K562 (cell line): ENCODE measurements around the gene CCDC137. TPM values are rescaled to one million over a fixed set of nuclear protein-coding genes. Genes with fewer than 3 reads are reported as not detected.

Experiments
- ADNP ChIP-seq: fragments of 200-800 bp; sonication (Bioruptor generic); IDR thresholded peaks from 2 replicates; pipeline ENCODE4 v1.6.1; 2016; ENCODE audit warnings: missing genetic modification characterization, missing compliant biosample characterization
- CTCFL ChIP-seq: IDR thresholded peaks from 2 replicates; pipeline ENCODE4 v1.6.1; 2011; ENCODE audit warnings: borderline replicate concordance, low read depth, mild to moderate bottlenecking, moderate library complexity, low read length; ENCODE audit not compliant: insufficient read depth, poor library complexity, severe bottlenecking
- ETV6 ChIP-seq, 3 experiments: fragments of 150-350 bp in 1 of 3; sonication (generic) in 1 of 3; formaldehyde crosslinking in 1 of 3; IDR thresholded peaks; 2 replicates each; pipeline versions ENCODE4 v1.6.1 to v1.8.0; 2014 to 2022; ENCODE audit warnings: borderline replicate concordance in 2 of 3, low read depth in 2 of 3, antibody characterized with exemption in 1 of 3, low read length in 1 of 3, mild to moderate bottlenecking in 1 of 3, missing genetic modification reagents in 1 of 3
- KAT7 ChIP-seq: sonication (generic); formaldehyde crosslinking; IDR thresholded peaks from 2 replicates; pipeline ENCODE4 v1.8.0; 2022; ENCODE audit warnings: missing genetic modification reagents, mild to moderate bottlenecking, borderline replicate concordance
- MYBL2 ChIP-seq, 2 experiments: fragments of 450-650 bp in 1 of 2; sonication (generic) in 1 of 2; formaldehyde crosslinking in 1 of 2; IDR thresholded peaks; 2 replicates each; pipeline versions ENCODE4 v1.6.1 to v1.8.1; 2017 to 2022; ENCODE audit warnings: borderline replicate concordance in 1 of 2, inconsistent platforms in 1 of 2, low read depth in 1 of 2, mild to moderate bottlenecking in 1 of 2, missing genetic modification reagents in 1 of 2, moderate library complexity in 1 of 2
- PRDM10 ChIP-seq: fragments of 450-650 bp; IDR thresholded peaks from 2 replicates; pipeline ENCODE4 v1.6.1; 2018; ENCODE audit not compliant: partially characterized antibody
- RNF219 ChIP-seq: fragments of 250-450 bp; sonication (Bioruptor Pico); IDR thresholded peaks from 2 replicates; pipeline ENCODE4 v1.5.0; 2022; ENCODE audit warnings: mild to moderate bottlenecking
- SUPT5H ChIP-seq: fragments of 450-650 bp; IDR thresholded peaks from 2 replicates; pipeline ENCODE4 v1.6.1; 2016
- TCF7L2 ChIP-seq: fragments of 150-350 bp; IDR thresholded peaks from 2 replicates; pipeline ENCODE4 v1.6.1; 2016; ENCODE audit warnings: low read depth, mild to moderate bottlenecking, low read length, moderate library complexity
- TEAD2 ChIP-seq: fragments of 450-650 bp; IDR thresholded peaks from 2 replicates; pipeline ENCODE4 v1.6.1; 2016; ENCODE audit warnings: missing genetic modification characterization, control low read depth, missing compliant biosample characterization
- THRA ChIP-seq: fragments of 450-650 bp; IDR thresholded peaks from 2 replicates; pipeline ENCODE4 v1.6.1; 2017; ENCODE audit warnings: mild to moderate bottlenecking, moderate library complexity
- ZBTB43 ChIP-seq: sonication (generic); formaldehyde crosslinking; IDR thresholded peaks from 2 replicates; pipeline ENCODE4 v1.8.0; 2023; ENCODE audit warnings: mild to moderate bottlenecking, missing genetic modification reagents
- ZFP1 ChIP-seq: fragments of 450-650 bp; formaldehyde crosslinking; IDR thresholded peaks from 2 replicates; pipeline ENCODE4 v1.4.0; 2020; ENCODE audit warnings: mild to moderate bottlenecking, mixed read lengths
- ZNF384 ChIP-seq: IDR thresholded peaks from 2 replicates; pipeline ENCODE4 v1.6.1; 2012; ENCODE audit warnings: low read depth, low read length, improper control_type of control experiment
- polyA plus RNA-seq, 8 experiments: library from polyadenylated mRNA; depleted of rRNA in 4 of 8; stranded (reverse) in 5 of 8; unstranded in 3 of 8; fragments of >200 nt; fragmentation: Nextera tagmentation in 2 of 8; fragmentation: Illumina TruSeq in 1 of 8; extraction: Ambion mirVana in 2 of 8; extraction: Trizol in 1 of 8; gene quantifications; 2 replicates each; pipeline versions ENCODE4 v1.2.1 to v1.2.3, GENCODE V29; 2011 to 2014; ENCODE audit warnings: inconsistent platforms in 1 of 8, missing spikeins in 1 of 8
- total RNA-seq, 7 experiments: library from RNA; depleted of rRNA in 6 of 7; stranded (reverse); fragments of >200 nt in 6 of 7; fragmentation: Illumina TruSeq in 2 of 7; extraction: Trizol in 2 of 7; gene quantifications; 2 replicates each; pipeline versions ENCODE4 v1.2.1 to v1.2.3, GENCODE V29; 2011 to 2021; ENCODE audit warnings: low replicate concordance in 1 of 7

CCDC137 gene
- total and polyA plus RNA-seq, 9 of the 15 experiments (the other 6 are each of a cell fraction or from before 2014, with no cell fraction given) = 2.3 to 68.1 (median 38.3) TPM

- TF ChIP-seq CTCFL (no peak), THRA (no peak), KAT7 (no peak), PRDM10 (no peak), ZFP1 (CRISPR knock-in tag) (no peak), TEAD2 (no peak), ZBTB43 (CRISPR knock-in tag) (no peak), ADNP (tag) (no peak), MYBL2 (IDR thresholded peaks at IDR 0.05; ENCODE audit: low read depth) (no peak), MYBL2 (CRISPR knock-in tag; IDR thresholded peaks at IDR 0.05; ENCODE audit: borderline replicate concordance) (no peak), ETV6 (IDR thresholded peaks at IDR 0.05; ENCODE audit: borderline replicate concordance in 1 of 2, low read depth in 2 of 2, low read length in 1 of 2) (no peak), ETV6 (CRISPR knock-in tag; IDR thresholded peaks at IDR 0.05; ENCODE audit: borderline replicate concordance) (no peak), SUPT5H (no peak), RNF219 (CRISPR knock-in tag) (no peak), TCF7L2 (no peak), ZNF384 (no peak)
These were observed 29.8 kb upstream of the CCDC137 start, which contains the start of the genes NPLOC4 and TSPAN10 (continued) for GRCh38 chr17:81636505-81637288.
